Measurements from ENCODE around the gene OTUD3.

OTUD3 gene

DNA sequence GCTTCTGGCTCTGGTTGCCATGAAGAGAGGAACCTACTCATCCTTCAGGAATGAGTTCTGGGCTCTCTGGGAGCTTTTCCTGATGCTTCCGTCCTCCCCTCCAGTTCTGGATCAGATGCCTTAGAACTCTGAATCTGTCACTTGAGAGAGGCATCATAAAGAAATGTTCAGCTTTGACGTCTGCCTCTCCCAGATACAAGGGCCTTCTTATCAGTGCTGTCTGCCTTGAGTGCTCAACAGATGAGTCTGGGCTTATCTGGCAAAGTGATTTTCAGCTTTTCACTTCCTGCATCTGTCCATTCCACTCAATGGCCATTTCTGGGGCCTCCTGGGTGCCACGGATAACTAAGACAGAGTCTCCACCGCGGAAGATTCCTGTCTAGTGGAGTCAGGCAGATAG, 12.3 kb upstream of the OTUD3 start:
- DNase-seq, result no peak
- peaks cover 0 to 31% of the 10 kb centered on the region in 2 donors for H3K27me3 ChIP-seq

DNA sequence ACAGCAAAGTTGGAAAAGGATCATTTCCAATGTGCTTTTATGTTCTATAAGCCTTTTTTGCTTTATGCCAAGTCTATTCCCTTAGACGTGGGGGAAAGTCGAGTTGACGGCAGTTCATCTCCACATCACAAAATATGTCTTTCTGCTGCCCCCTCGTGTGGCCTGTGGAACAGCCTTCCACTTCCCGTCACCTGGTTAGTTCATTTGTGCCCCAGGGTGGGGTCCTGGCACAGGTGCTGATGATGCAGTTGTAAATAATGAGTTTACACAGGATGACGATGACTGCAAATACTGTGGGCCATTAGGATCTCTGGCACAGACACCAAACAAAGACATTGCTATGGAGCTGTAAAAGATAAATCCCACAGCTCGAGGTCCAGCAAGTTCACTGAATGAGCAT, 10.0 kb upstream of the OTUD3 start:
- Histone ChIP-seq H3K4me1 (no peaks in the 10 kb centered on the region), H3K9me3 (no peaks in the 10 kb centered on the region), H3K27me3 (peaks cover 0 to 30% of the 10 kb centered on the region in 2 donors), H3K27ac (no peak overlapping the region), H3K4me3 (no peak overlapping the region), H3K36me3 (no peaks in the 10 kb centered on the region)
- no peak for DNase-seq
- intact Hi-C loops (cut with DNase I; ENCODE audit: low total_unique reads), result no loop called here
- TF ChIP-seq, protein P1, sequence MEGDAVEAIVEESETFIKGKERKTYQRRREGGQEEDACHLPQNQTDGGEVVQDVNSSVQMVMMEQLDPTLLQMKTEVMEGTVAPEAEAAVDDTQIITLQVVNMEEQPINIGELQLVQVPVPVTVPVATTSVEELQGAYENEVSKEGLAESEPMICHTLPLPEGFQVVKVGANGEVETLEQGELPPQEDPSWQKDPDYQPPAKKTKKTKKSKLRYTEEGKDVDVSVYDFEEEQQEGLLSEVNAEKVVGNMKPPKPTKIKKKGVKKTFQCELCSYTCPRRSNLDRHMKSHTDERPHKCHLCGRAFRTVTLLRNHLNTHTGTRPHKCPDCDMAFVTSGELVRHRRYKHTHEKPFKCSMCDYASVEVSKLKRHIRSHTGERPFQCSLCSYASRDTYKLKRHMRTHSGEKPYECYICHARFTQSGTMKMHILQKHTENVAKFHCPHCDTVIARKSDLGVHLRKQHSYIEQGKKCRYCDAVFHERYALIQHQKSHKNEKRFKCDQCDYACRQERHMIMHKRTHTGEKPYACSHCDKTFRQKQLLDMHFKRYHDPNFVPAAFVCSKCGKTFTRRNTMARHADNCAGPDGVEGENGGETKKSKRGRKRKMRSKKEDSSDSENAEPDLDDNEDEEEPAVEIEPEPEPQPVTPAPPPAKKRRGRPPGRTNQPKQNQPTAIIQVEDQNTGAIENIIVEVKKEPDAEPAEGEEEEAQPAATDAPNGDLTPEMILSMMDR (IDR thresholded peaks at IDR 0.05), result no peak

More for the DNA sequence above, 12.3 kb upstream of the OTUD3 start:
- Histone ChIP-seq H3K4me1 (no peaks in the 10 kb centered on the region), H3K9me3 (peaks cover 0 to 7% (median 0%) of the 10 kb centered on the region in 3 donors), H3K27ac (no peak overlapping the region), H3K36me3 (no peaks in the 10 kb centered on the region), H3K4me3 (no peak overlapping the region)
- intact Hi-C loops (cut with DNase I; ENCODE audit: low total_unique reads), result no loop called here
- TF ChIP-seq, protein P1 (IDR thresholded peaks at IDR 0.05), result no peak

DNA sequence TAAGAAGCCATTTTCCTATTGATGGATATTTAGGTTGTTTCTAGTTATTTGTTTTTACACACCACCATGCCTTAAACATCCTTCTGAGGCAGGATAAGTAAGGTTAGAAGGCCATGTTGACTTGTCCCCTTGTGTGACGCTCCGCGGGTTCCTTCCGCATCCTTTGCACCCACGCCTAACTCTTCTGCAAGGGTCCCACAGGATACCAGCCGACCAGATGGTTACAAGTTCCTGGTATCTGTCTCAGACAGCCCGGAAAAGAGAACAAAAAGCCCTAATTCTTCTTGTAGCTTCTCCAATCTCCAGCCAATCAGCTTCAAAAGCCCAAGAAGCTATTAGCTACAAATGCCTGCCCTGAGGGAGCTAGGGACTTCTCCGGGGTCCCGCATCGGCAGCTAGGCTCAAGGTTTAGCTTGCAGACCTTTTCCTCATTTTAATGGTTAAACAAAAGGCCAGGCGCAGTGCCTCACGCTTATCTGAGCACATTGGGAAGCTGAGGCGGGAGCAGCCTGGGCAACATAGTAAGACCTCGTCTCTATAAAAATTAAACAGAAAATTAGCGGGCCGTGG, 4.9 kb upstream of the OTUD3 start:
- H3K36me3 ChIP-seq, result no peaks in the 10 kb centered on the region
- H3K27me3 ChIP-seq, result peaks cover 0 to 25% of the 10 kb centered on the region in 2 donors
- peaks cover 0 to 4% (median 0%) of the 10 kb centered on the region in 4 donors for H3K4me1 ChIP-seq
- H3K27ac ChIP-seq, result no peak overlapping the region
- intact Hi-C loops (cut with DNase I; ENCODE audit: low total_unique reads), result no loop called here
- no peaks in the 10 kb centered on the region for H3K9me3 ChIP-seq
- H3K4me3 ChIP-seq, result no peak overlapping the region
- DNase-seq, result no peak
- TF ChIP-seq, protein P1 (IDR thresholded peaks at IDR 0.05), result no peak

DNA sequence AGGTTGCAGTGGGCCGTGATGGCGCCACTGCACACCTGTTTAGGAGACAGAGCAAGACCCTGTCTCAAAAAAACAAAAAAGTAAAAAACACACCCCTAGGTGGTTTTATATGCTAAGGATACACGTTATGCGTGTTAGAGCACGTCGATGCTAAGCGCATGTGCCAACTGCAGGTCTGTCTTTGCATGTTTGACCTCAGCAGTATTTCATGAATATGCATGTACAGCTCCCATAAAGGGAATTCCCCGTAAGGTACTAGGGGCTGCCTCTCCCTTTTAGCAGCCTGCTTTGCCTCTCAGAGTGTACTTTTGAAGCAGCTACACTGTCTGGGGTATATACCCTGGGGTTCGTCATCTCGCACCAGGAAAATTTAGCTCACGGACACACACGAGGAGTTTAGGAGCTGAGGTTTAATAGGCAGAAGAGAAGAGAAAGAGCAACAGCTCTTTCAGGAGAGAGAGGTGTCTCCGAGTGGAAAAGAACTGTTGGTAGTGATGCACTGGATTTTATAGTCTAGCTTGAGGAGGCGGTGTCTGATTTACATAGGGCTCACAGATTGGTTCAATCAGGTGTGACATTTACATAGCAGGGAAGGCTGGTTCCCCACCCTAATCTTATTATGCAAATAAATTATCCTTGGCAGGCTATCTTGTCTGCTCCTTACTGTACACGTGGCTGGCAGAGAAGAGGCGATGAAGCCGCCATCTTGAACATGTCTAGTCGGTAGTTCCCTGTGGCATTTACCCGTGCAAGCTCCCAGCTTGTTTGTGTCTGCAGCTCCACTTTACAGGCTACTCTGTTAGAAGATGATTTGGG, 4.2 kb upstream of the OTUD3 start:
- H3K4me1 ChIP-seq, result peaks cover 0 to 7% (median under 1%) of the 10 kb centered on the region in 4 donors
- peaks cover 0 to 25% of the 10 kb centered on the region in 2 donors for H3K27me3 ChIP-seq
- no peak overlapping the region for H3K4me3 ChIP-seq
- no peaks in the 10 kb centered on the region for H3K9me3 ChIP-seq
- H3K27ac ChIP-seq, result no peak overlapping the region
- intact Hi-C loops (cut with DNase I; ENCODE audit: low total_unique reads), result no loop called here
- TF ChIP-seq, protein P1 (IDR thresholded peaks at IDR 0.05), result no peak
- no peak for DNase-seq
- no peaks in the 10 kb centered on the region for H3K36me3 ChIP-seq

DNA sequence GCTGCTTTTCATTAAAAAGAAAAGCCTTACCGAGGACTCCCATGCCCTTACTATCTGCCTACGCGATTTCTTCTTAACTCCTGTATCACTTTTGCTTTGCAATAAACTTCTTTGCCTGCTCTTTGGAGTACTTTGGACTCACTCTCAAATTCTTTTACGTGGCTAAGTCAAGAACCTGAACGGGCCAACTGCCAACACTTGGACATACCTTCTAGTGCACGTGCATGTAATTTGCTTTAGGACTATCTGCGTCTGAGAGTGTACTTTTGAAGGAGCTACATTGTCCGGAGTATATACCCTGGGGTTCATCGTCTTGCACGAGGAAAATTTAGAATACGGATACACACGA, 3.6 kb upstream of the OTUD3 start:
- no peak overlapping the region for H3K27ac ChIP-seq
- TF ChIP-seq, protein P1 (IDR thresholded peaks at IDR 0.05), result no peak
- peaks cover 0 to 13% (median 7%) of the 10 kb centered on the region in 4 donors for H3K4me1 ChIP-seq
- no peaks in the 10 kb centered on the region for H3K36me3 ChIP-seq
- H3K4me3 ChIP-seq, result no peak overlapping the region
- DNase-seq, result no peak
- H3K27me3 ChIP-seq, result peaks cover 0 to 25% of the 10 kb centered on the region in 2 donors
- intact Hi-C loops (cut with DNase I; ENCODE audit: low total_unique reads), result no loop called here
- H3K9me3 ChIP-seq, result no peaks in the 10 kb centered on the region
